Effector memory CD8-positive, alpha-beta T cell (primary cell): ENCODE results near the gene SPIC.
"Not testable (repeated sequence)": the region's sequence is repeated elsewhere in the genome, so short reads cannot be mapped to it uniquely, and the experiment has no call there.

Source experiments
- ATAC-seq: fragments of 150-1000 bp; cut with Tn5 transposase; replicated peaks from 2 replicates; pipeline ENCODE4 v1.10.0; 2021; ENCODE audit warnings: mild to moderate bottlenecking, moderate library complexity
- DNase-seq, 3 experiments: peaks; one replicate each; pipeline ENCODE4 v3.0.0; 2021
- H3K27ac Mint-ChIP-seq, 2 donors: one replicate each; pipeline ENCODE4 v1.8.0; 2022; ENCODE audit warnings: mild to moderate bottlenecking in 2 of 2, mixed read lengths in 2 of 2, moderate library complexity in 2 of 2
- H3K27me3 Mint-ChIP-seq, 2 donors: one replicate each; pipeline ENCODE4 v1.8.0; 2022; ENCODE audit warnings: mixed read lengths in 2 of 2
- H3K36me3 Mint-ChIP-seq: one replicate; pipeline ENCODE4 v1.8.0; 2022; ENCODE audit warnings: mild to moderate bottlenecking, moderate library complexity, mixed read lengths; ENCODE audit not compliant: insufficient read depth
- H3K4me1 Mint-ChIP-seq, 2 donors: one replicate each; pipeline ENCODE4 v1.8.0; 2022; ENCODE audit warnings: low read depth in 2 of 2, mixed read lengths in 2 of 2
- H3K4me3 Mint-ChIP-seq, 2 donors: one replicate each; pipeline ENCODE4 v1.8.0; 2022; ENCODE audit warnings: mild to moderate bottlenecking in 2 of 2, mixed read lengths in 2 of 2, moderate library complexity in 2 of 2
- H3K9me3 Mint-ChIP-seq, 2 donors: one replicate each; pipeline ENCODE4 v1.8.0; 2022; ENCODE audit warnings: mixed read lengths in 2 of 2
- total RNA-seq, 9 experiments: gene quantifications; one replicate each; lab custom pipeline; 2026; lab: John Stamatoyannopoulos, UW

Gene SPIC
- 0 reads per million in 9 experiments for total RNA-seq

DNA sequence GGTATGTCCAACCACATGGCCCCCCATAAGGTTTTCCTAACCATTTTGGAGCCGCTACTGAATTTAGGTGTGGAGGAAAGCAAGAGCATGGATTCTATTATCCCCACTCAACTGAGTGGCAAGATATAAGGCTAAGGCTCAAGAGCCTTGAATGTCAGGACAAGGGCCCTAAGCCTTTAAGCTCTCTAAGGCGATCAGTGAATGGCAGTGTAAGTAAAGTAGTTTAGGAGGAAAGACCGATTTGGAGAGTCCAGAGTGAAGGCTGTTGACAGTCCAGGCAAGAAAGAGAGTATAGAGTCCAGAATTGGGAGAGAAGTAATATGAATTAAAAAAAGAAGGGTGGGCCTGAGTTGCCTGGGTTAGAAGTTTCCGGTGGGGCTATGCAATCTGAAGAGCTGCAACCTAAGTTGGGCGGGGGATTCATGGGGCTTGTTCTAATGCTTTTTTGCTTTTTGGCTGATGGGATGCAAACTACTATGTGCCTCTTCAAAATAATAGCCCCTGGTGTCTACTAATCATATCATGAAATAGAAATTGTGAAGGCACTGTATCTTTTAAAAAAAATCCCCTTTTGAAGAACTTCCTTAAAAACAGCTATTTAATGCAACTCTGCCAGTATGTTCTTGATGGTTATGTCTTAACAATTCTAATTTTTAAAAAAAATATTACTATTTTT is at the start of gene SPIC:
Gene SPIC (plus strand): TSS at position 626 of the 676 bp plus-strand sequence. CDS start 1,569 bp downstream, outside the sequence.
- Mint-ChIP-seq H3K4me3 (no peak within 1 kb of the TSS), H3K27me3 (no peaks in the 10 kb centered on the region), H3K9me3 (no peaks in the 10 kb centered on the region), H3K4me1 (no peaks in the 10 kb centered on the region), H3K36me3 (peaks cover 4% of the 10 kb centered on the region), H3K27ac (no peak within 1 kb of the TSS)
- ATAC-seq = no peak
- DNase-seq = no peak

GRCh38 chr12:101430456-101430855 is 44.7 kb upstream of the SPIC start:
- DNase-seq (no peak), ATAC-seq (no peak)
- Mint-ChIP-seq H3K27ac (no peak overlapping the region), H3K9me3 (no peaks in the 10 kb centered on the region), H3K27me3 (no peaks in the 10 kb centered on the region), H3K36me3 (no peaks in the 10 kb centered on the region), H3K4me1 (no peaks in the 10 kb centered on the region), H3K4me3 (no peak overlapping the region)

DNA sequence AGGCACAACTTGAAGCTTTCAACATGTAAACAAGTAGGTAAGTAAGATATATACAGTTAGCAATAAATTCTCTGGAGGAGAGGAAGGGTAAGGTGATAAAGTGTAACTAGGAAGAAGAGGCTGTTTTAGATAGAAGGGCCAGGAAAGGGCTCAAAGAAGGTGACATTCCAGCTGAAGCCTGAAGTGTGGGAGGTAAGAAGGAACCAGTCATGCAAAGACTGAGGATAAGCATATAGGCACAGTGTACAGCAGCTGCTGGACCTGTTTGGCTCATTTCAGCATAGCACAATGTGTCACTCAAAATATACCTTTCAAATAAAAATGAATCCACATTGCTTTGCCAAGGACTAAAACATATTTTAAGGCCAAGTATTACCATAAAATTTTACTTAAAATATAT is 39.0 kb upstream of the SPIC start:
- Mint-ChIP-seq H3K9me3 (no peaks in the 10 kb centered on the region), H3K4me3 (no peak overlapping the region), H3K27me3 (peaks cover 0 to 9% of the 10 kb centered on the region in 2 donors)

DNA sequence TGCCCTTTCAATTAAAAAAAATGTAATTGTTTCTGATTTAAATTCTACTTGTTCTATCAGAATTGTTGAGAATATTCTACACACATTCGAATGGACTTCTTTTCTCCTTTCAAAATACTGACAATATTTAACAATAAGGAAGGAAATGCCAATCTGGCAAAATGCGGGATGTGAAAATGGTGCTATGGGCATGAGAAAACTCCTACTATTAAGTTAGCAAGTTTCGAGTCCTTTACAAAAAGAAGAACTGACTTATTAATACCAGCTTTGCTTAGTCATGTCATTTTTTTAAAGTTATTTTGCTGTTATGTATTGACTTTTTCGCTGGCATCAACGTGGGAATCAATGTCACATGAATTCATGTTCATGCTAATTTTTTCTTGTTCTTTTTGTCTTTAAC is 35.9 kb upstream of the SPIC start:
- no peaks in the 10 kb centered on the region for H3K4me1 Mint-ChIP-seq
- no peaks in the 10 kb centered on the region for H3K9me3 Mint-ChIP-seq
- no peak overlapping the region for H3K27ac Mint-ChIP-seq
- DNase-seq (no peak), ATAC-seq (no peak)
- peaks cover 0 to 9% of the 10 kb centered on the region in 2 donors for H3K27me3 Mint-ChIP-seq
- H3K4me3 Mint-ChIP-seq = no peak overlapping the region
- H3K36me3 Mint-ChIP-seq = no peaks in the 10 kb centered on the region

More for the DNA sequence above, 39.0 kb upstream of the SPIC start:
- no peak for ATAC-seq
- Mint-ChIP-seq H3K4me1 (no peaks in the 10 kb centered on the region), H3K36me3 (no peaks in the 10 kb centered on the region), H3K27ac (no peak overlapping the region)
- DNase-seq = no peak

GRCh38 chr12:101441461-101442224 is 33.5 kb upstream of the SPIC start:
- H3K9me3 Mint-ChIP-seq = no peaks in the 10 kb centered on the region
- no peaks in the 10 kb centered on the region for H3K27me3 Mint-ChIP-seq
- no peak for DNase-seq
- no peak overlapping the region for H3K27ac Mint-ChIP-seq
- no peaks in the 10 kb centered on the region for H3K4me1 Mint-ChIP-seq
- H3K4me3 Mint-ChIP-seq = no peak overlapping the region
- H3K36me3 Mint-ChIP-seq = no peaks in the 10 kb centered on the region
- ATAC-seq = no peak

DNA sequence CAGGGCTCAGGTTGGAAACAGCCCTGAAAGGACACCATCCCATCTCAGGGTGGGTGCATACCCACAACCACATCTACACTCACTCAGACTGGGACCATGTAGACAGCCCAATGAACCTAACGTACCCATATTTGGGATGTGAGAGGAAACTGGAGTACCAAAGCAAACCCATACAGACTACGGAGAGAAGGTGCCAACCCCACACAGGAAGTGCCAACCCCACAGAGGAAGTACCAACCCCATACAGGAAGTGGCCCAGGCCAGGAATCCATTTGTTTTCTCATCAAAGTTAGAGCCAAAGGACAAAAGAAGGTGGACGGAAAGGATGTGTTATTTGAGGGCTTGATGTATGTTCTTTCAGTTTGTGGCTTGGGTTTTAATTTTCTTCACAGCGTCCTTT is 19.5 kb upstream of the SPIC start:
- H3K27ac Mint-ChIP-seq = peak overlapping the region; percentile 28 to 82
- peak overlapping the region; percentile 54 to 68 for H3K4me3 Mint-ChIP-seq
- peaks cover 10 to 14% of the 10 kb centered on the region in 2 donors for H3K4me1 Mint-ChIP-seq
- H3K36me3 Mint-ChIP-seq = peaks cover 5% of the 10 kb centered on the region
- DNase-seq = peak; percentile 16 to 33 (median 32)
- peak; percentile 98 for ATAC-seq
- H3K9me3 Mint-ChIP-seq = no peaks in the 10 kb centered on the region
- H3K27me3 Mint-ChIP-seq = no peaks in the 10 kb centered on the region

- no peak for ATAC-seq
- DNase-seq = no peak
- Mint-ChIP-seq H3K4me1 (peaks cover 10 to 12% of the 10 kb centered on the region in 2 donors), H3K4me3 (no peak overlapping the region), H3K9me3 (no peaks in the 10 kb centered on the region), H3K27ac (peak overlapping the region in 1 of 2 donors; percentile 27), H3K27me3 (no peaks in the 10 kb centered on the region), H3K36me3 (peaks cover 5% of the 10 kb centered on the region)
These were observed 15.3 kb upstream of the SPIC start for GRCh38 chr12:101459642-101460346.

GRCh38 chr12:101468948-101469347 is 6.2 kb upstream of the SPIC start:
- H3K27ac Mint-ChIP-seq = no peak overlapping the region
- no peaks in the 10 kb centered on the region for H3K4me1 Mint-ChIP-seq
- DNase-seq = no peak
- H3K4me3 Mint-ChIP-seq = no peak overlapping the region
- peaks cover 3% of the 10 kb centered on the region for H3K36me3 Mint-ChIP-seq
- ATAC-seq = no peak
- no peaks in the 10 kb centered on the region for H3K9me3 Mint-ChIP-seq
- H3K27me3 Mint-ChIP-seq = no peaks in the 10 kb centered on the region

DNA sequence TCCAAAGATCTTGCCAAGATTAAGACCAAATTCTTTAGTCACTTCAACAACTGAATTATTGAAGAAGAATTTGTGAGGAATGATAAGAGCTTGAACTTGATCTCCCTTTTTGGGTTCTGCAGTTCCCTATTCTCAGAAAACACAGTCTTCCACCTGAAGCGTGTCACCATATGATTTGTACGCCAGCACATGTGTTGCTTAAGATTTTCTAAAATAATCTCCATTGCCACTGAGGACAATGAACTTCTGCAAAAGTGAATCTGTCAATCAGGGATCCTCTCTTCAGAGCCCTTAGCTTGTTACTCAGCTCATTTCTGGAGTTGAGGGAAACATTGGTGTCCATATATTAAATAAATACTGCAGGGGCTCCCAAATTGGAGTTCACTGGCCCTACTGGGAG is 4.2 kb upstream of the SPIC start:
- Mint-ChIP-seq H3K36me3 (peaks cover 3% of the 10 kb centered on the region), H3K4me1 (no peaks in the 10 kb centered on the region), H3K27me3 (no peaks in the 10 kb centered on the region), H3K9me3 (no peaks in the 10 kb centered on the region), H3K27ac (no peak overlapping the region), H3K4me3 (no peak overlapping the region)
- no peak for ATAC-seq
- DNase-seq = no peak

GRCh38 chr12:101471878-101472277 is 3.3 kb upstream of the SPIC start:
- H3K4me1 Mint-ChIP-seq, H3K27ac Mint-ChIP-seq, H3K36me3 Mint-ChIP-seq, H3K4me3 Mint-ChIP-seq, ATAC-seq, H3K9me3 Mint-ChIP-seq, H3K27me3 Mint-ChIP-seq, DNase-seq: not testable (repeated sequence)

DNA sequence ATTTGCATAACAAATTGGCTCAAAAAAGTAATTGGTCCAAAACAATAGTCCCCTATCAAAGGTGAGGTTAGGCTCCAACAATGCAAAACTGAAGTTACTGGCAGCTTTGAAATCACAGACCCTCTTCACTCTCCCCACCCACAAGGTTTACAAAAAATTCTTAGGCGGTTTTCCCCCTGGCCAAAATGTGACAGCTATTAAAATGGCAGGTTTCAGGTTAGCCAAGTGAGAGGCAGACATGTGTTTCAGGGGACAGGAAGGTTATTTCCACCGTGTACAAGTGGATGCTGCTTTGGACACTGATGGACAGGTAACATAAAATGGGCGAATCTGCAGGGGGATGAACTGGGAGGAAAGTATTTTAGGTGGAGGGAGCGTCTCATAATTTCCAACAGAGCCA is 888 bp upstream of the SPIC start:
- no peak for DNase-seq
- Mint-ChIP-seq H3K27me3 (no peaks in the 10 kb centered on the region), H3K36me3 (peaks cover 4% of the 10 kb centered on the region), H3K9me3 (no peaks in the 10 kb centered on the region), H3K4me1 (no peaks in the 10 kb centered on the region), H3K27ac (no peak overlapping the region), H3K4me3 (no peak overlapping the region)
- no peak for ATAC-seq

DNA sequence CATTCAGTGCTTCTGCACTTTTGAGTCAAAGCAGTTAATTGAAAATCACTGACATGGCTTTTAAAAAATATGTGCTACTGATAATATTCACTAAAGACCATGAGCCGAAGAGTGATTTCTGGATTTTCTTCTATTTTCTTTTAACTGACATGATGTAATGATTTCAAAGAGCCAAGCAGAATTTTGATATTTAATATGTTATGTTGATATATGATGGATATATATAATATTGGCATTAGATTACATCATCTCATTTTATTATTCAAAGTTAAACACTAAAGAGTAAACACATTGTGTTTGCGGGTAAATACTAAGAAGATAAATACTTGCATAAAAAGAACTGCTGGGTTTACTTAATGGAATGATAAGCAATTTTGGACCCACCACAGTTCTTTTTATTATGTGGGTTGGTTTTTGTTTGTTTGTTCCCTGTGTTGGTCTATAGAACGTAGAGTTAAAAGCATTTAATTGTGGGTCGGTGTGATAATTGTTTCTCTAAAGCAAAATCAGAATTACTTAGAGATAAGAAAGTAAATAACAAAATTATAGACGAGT is 692 bp downstream of the SPIC start:
- Mint-ChIP-seq H3K9me3 (no peaks in the 10 kb centered on the region), H3K4me1 (no peaks in the 10 kb centered on the region), H3K27me3 (no peaks in the 10 kb centered on the region), H3K36me3 (peaks cover 4% of the 10 kb centered on the region), H3K4me3 (no peak overlapping the region), H3K27ac (no peak overlapping the region)
- ATAC-seq (no peak), DNase-seq (no peak)

GRCh38 chr12:101480849-101481248 is 5.7 kb downstream of the SPIC start:
- no peaks in the 10 kb centered on the region for H3K9me3 Mint-ChIP-seq
- no peaks in the 10 kb centered on the region for H3K27me3 Mint-ChIP-seq
- DNase-seq (no peak), ATAC-seq (no peak)
- no peaks in the 10 kb centered on the region for H3K4me1 Mint-ChIP-seq
- no peak overlapping the region for H3K4me3 Mint-ChIP-seq
- H3K27ac Mint-ChIP-seq = no peak overlapping the region
- peaks cover 4% of the 10 kb centered on the region for H3K36me3 Mint-ChIP-seq
